Choroid plexus epithelial cell (primary cell): ENCODE data around the gene ZNF408.
A peak's percentile ranks its signal among the peaks of the same experiment; 100 is the strongest.

ENCODE experiments used
- DNase-seq: peaks from one replicate; pipeline ENCODE4 v3.0.0-alpha.2; 2010; ENCODE audit warnings: low read depth
- H3K4me3 ChIP-seq: 2 replicates; pipeline ENCODE4 v1.5.1; 2011; ENCODE audit warnings: low read depth, mild to moderate bottlenecking, control low read depth, low read length, moderate library complexity
- TF ChIP-seq, protein P1 (sequence below): conservative IDR thresholded peaks from 2 replicates; pipeline ENCODE4 v1.5.1; 2011; ENCODE audit warnings: low read depth, mild to moderate bottlenecking, control low read depth, inconsistent platforms, low read length, moderate library complexity

The ZNF408 gene

DNA sequence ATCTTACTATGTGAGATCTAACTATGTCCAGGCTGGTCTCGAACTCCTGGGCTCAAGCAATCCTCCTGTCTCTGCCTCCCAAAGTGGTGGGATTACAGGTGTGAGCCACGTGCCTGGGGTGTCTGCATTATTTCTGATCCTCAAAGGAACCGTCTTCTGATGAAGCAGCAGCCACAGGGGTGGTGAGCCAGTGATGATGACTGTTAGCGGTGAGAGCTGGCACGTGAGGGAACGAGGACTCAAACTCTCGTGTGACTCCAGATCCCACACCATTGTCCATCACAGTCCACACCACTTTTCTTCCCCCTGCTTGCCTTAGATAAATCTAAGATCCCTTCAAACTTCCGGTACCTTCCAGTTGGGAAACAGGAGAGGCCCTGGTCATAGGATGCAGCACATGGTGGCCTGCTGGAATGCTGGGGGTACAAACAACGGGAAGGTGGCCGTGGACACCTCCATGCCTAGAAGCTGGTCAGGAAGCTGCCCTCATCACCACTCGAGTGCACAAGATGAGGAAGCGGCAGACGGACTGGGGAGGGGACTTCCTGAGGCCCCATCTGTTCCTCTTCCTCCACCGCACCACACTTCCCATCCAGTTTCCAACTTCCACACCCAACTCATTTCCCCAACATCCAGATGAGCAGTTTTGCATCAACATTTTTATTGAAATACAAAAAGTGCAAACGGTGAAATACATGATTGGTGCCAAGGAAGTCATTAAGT lies 24.2 kb upstream of the ZNF408 start:
- H3K4me3 ChIP-seq, result no peak overlapping the region
- TF ChIP-seq, protein P1, sequence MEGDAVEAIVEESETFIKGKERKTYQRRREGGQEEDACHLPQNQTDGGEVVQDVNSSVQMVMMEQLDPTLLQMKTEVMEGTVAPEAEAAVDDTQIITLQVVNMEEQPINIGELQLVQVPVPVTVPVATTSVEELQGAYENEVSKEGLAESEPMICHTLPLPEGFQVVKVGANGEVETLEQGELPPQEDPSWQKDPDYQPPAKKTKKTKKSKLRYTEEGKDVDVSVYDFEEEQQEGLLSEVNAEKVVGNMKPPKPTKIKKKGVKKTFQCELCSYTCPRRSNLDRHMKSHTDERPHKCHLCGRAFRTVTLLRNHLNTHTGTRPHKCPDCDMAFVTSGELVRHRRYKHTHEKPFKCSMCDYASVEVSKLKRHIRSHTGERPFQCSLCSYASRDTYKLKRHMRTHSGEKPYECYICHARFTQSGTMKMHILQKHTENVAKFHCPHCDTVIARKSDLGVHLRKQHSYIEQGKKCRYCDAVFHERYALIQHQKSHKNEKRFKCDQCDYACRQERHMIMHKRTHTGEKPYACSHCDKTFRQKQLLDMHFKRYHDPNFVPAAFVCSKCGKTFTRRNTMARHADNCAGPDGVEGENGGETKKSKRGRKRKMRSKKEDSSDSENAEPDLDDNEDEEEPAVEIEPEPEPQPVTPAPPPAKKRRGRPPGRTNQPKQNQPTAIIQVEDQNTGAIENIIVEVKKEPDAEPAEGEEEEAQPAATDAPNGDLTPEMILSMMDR, result no peak

DNA sequence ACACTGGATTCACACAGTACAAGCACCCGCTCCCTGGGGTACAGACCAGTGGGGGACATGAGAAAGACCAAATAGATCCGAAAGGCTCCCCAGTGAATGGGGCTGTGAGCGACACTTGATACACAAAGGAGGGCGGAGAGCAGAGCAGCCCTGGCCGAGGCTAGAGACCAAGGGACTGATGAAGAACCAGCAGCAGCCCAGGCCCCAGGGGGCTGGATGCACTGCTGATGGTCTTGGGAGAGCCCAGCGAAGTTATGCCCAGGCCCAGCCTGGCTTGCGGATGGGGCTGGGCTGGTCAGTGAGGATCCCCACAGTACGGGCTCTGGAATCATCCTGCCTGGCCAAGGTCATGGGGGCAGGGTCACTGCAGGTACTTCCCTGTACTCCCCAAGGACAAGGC lies 23.7 kb upstream of the ZNF408 start:
- DNase-seq, result no peak
- no peak overlapping the region for H3K4me3 ChIP-seq
- TF ChIP-seq, protein P1, result no peak

More for the DNA sequence above, 24.2 kb upstream of the ZNF408 start:
- no peak for DNase-seq

DNA sequence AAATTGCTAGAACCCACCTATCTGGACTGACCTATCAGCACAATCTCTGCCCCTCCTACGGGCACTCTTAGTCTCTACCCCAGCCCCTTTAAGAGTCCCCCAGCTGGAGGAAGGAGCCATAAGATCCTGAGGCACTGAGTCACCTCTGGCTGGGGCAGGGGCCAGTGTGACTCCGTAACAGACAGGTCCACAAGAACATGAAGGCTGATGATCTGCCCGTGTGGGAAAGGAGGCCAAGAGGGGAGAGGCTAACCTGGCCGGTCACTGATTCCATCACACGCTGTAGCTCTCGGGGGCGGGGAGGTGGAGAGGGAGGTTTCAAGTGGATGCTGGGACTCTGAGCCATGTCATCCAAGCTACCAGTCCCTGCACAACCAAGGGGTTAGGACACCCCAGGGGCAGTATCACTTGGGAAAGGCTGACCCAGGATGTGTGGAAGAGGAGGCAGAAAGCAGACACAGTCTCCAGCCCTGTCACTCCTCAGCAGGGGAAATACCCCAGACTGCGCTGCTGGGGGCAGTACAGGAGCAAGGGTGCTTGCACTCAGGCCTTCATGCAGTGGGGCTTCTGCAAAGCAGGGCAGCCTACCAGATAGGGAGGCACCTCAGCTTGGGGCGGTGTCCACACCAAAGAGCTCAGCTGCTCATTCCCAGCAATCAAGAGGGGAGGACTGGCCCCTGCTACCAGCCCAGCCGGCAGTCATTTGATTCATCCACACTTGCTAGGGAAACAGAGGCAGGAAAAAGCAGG lies 22.7 kb upstream of the ZNF408 start:
- TF ChIP-seq, protein P1, result no peak
- peak; percentile 48 for DNase-seq
- H3K4me3 ChIP-seq, result no peak overlapping the region

DNA sequence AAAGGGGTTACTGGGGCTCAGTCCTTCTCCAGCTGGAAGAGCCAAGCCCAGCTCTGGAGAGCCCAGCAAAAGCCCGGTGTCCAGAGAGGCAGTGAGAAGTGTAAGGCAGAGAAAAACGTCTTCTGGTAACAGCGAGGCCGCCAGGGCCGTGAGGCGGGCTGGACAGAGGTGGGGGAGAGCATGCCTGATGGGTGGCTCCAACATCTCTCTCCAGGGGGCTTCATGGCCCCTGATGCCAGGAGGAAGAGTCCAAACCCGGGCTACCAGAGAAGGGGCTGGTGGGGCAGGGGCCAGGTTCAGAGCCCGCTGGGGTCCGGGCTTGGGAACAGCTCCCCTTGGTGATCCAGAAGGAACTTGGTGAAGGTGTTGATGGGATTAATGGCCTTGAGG lies 22.1 kb upstream of the ZNF408 start:
- TF ChIP-seq, protein P1, result no peak
- H3K4me3 ChIP-seq, result no peak overlapping the region
- no peak for DNase-seq

DNA sequence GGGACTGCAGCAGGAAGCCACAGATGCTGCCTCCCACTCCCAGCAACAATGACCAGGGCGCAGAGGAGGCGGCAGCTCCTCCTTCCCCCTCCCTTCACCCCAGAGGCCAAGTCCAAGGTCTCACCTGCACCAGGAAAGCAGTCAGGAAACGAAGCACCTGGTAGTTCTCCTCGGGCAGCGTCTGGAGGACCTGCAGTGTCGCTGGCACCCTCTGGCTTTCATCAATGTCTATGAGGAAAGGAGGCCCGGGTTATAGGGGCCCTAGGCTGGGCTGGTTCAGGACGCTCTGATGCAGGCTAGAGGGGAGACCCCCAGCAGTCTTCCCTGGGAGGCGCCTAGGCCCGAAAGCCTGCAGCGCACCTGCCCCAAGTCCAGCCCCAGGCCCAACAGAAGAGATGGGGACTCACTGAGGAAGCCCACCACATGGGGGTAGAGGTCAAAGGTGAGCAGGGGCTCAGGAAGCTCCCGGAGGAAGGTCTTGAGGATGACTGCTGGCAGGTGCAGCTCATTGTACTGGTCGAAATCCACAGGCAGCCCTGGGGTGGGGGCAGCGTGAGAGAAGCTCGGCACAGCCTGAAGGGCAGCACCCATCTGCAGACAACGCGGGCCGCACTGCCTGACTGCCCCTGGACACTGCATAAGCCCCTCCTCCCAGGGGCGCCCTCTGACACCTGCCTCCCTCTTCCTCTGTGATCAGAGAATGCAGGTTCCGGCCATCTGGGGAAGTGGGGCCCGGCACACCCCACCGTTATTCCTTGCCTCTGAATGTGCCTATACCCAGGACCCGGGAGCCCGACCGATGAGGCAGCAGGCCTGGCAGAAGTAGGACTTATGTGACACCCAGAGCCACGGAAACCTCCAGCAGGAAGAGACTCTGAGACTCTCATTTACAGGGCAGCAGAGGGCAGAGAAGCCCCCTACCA lies 21.3 kb upstream of the ZNF408 start:
- TF ChIP-seq, protein P1, result no peak
- DNase-seq, result no peak
- no peak overlapping the region for H3K4me3 ChIP-seq

DNA sequence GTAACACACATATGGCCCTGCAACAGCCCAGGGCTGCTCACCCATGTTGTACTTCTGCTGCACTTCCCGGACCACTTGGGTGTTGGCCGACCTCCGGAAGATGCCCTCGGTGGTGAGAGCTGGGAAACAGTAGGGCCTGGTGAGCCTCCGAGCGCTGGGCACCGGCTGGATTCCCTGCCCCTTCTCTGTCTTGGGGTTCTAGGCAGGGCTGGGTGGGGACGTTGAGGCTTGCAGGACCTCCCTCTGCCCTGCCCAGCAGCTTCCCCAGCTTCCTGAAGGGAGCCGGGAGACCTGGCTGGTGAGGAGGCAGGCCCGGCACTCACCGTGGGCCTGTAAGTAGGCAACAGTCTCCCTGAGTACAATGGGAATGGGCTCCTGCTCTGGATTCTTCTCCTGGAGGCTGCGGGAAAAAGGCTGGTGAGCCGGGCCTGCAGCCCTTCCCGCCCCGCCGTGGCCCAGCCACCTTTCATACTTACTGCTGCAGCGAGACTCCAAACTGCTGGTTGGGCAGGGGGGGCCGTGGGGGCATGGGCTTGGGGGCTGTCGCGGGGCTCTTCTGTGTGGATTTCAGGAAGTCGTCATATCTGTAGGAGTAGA lies 20.6 kb upstream of the ZNF408 start:
- no peak for DNase-seq
- H3K4me3 ChIP-seq, result no peak overlapping the region
- TF ChIP-seq, protein P1, result no peak
